ENCODE results near the gene PRPF6. TPM values are rescaled to one million over a fixed set of nuclear protein-coding genes. Genes with fewer than 3 reads are reported as not detected.
"Not testable (repeated sequence)": the region's sequence is repeated elsewhere in the genome, so short reads cannot be mapped to it uniquely, and the experiment has no call there.

Gene PRPF6
- total RNA-seq, 1 donor = 116 TPM

DNA sequence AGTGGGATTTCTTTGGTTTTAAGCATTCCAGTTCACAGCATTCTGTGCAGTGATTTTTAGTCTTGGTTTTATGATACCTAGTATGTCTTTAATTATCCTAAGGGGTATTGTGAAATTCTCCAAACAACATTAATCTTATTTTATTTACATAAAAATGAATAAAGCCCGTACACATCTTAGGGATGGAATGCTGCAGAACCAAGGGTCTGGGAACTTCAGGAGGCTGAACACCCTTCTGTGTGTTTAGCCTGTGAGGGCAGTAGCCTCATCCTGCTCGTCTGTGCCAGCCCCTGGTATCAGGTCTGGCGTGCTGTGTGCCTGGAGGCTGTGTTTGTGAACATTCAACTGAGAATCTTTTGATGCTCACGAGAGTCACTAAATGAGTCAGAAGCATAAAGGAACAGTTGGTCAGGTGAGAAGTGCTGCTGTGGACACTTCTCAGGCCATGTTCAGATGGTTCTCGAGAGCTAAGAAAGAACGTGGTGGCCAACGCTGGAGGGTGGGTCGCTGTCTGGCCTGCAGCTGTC, 29.8 kb downstream of the PRPF6 start:
- DNase-seq (ENCODE audit: low read depth in 2 of 3, low spot score in 2 of 3) = no peak

DNA sequence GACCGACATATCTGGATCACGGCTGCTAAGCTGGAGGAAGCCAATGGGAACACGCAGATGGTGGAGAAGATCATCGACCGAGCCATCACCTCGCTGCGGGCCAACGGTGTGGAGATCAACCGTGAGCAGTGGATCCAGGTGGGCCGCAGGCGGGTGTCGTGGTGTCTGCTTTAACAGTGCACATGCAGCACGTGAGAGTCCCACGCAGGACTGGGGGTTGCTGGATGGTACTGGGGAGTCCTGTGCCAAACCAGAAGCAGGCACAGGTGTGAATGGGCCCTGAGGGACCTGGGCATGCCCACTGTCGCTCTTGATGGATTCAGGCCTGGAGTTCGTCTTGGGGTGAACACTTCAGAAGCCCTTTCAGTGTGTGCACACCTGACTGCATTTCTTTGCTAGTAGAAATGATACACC, 30.4 kb downstream of the PRPF6 start:
- no peak for DNase-seq (ENCODE audit: low read depth in 2 of 3, low spot score in 2 of 3)

DNA sequence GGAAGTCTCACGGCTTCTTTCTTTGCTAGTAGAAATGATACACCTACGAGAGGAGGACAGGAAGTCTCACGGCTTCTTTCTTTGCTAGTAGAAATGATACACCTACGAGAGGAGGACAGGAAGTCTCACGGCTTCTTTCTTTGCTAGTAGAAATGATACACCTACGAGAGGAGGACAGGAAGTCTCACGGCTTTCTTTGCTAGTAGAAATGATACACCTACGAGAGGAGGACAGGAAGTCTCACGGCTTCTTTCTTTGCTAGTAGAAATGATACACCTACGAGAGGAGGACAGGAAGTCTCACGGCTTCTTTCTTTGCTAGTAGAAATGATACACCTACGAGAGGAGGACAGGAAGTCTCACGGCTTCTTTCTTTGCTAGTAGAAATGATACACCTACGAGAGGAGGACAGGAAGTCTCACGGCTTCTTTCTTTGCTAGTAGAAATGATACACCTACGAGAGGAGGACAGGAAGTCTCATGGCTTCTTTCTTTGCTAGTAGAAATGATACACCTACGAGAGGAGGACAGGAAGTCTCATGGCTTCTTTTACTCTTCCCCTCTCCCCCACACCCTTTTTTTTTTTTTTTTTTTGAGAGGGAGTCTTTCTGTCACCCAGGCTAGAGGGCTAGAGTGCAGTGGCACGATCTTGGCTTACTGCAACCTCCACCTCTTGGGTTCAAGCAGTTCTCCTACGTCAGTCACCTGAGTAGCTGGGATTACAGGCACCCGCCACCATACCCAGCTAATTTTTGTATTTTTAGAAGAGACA, 31.6 kb downstream of the PRPF6 start:
- not testable (repeated sequence) for DNase-seq (ENCODE audit: low read depth in 2 of 3, low spot score in 2 of 3)

DNA sequence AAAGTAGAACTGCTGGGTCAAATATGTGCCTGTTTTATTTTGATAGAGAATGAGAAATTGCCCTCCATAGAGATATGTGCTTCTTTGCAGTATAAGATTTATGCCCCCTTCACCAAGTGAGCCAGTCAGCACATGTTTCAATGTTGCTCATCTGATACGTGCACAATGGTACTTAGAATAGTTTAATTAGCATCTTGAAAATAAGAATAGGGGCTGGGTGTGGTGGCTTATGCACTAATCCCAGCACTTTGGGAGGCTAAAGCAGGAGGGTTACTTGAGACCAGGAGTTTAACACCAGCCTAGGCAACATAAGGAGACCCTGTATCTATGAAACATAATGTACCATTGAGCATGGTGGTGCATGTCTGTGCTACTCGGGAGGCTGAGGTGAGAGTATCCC, 34.7 kb downstream of the PRPF6 start:
- DNase-seq (ENCODE audit: low read depth in 2 of 3, low spot score in 2 of 3) = no peak

DNA sequence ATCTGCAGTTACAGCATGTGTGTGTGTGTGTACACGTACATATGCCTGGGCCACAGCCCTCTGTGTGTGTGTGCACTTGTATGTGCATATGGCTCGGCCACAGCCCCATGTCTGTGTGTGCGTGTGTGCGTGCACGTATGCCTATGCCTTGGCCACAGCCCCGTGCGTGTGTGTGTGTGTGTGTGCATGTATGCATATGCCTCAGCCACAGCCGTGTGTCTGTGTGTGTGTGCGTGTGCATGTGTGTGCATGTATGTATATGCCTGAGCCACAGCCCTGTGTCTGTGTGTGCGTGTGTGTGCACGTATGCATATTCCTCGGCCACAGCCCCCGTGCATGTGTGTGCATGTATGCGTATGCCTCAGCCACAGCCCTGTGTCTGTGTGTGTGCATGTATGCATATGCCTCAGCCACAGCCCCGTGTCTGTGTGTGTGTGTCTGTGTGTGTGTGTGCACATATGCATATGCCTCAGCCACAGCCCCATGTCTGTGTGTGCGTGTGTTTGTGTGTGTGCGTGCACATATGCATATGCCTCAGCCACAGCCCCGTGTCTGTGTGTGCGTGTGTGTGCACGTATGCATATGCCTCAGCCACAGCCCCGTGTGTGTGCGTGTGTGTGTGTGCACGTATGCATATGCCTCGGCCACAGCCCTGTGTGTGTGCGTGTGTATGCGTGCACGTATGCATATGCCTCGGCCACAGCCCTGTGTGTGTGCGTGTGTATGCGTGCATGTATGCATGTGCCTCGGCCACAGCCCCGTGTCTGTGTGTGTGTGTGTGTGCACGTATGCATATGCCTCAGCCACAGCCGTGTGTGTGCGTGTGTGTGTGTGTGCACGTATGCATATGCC, 40.4 kb downstream of the PRPF6 start:
- no peak for DNase-seq (ENCODE audit: low read depth in 2 of 3, low spot score in 2 of 3)

DNA sequence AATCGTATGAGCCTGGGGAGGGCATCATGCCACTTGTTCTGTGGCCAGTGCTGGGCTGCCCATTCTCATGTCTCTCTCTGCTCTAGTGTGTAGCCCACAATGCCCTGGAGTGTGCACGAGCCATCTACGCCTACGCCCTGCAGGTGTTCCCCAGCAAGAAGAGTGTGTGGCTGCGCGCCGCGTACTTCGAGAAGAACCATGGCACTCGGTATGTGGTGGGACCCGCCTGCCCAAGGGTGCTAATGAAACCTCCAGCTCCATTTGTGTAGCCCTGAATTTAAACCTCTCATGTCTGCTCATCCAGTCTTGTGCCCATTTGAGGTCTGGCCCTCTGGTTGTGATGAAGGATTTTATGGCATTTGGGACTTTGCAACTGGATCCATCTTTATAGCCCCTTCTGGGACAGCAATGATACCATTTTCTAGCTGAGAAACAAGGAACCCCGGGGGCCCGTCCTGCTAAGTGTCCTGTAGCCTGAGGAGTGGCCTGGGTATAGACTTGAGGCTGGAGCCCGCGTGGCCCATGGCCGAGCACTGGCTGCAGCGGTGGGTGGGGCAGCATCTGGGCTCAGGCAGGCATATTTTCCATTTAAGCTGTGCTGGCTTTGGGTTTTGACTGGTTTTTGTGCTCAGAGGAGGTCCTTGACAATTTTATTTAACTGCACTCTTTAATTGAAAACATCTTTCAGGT, 41.9 kb downstream of the PRPF6 start:
- DNase-seq (ENCODE audit: low read depth in 2 of 3, low spot score in 2 of 3) = no peak

DNA sequence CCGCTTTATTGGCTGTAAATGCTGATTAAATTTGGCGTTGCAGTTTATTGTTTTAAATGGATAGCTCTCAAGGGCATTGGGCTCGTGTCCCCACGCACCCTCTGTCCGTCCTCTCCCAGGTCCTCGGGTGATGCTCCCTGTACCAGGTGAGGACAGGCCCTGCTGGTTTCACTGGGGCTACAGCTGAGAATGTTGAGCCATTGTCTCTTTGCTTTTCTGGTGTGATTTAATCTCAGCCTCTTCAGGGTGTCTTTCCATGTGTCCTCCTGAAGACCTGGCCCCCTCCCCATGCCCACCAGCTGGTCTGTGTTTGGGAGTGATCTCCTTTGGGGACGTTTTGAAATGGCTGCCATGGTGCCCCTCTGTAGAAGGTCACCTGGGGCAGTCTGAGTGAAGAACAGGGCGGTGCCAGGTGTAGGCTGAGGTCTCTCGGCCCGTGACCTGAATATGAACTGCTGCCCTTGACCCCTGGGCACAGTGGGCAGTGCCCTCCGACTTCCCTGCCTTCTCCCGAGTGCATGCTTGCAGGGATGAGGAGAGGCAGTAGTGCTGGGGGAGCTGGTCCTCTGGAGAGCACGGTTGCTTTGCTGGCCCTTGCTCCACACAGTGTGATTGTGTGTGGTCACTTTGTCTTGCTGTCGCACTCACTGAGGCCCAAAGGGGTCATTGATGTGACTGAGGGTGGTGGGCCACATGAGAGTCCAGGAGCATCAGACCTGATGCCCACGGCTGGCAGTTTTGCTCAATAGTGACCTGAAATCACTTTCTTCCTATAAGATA, 42.6 kb downstream of the PRPF6 start:
- no peak for DNase-seq (ENCODE audit: low read depth in 2 of 3, low spot score in 2 of 3)

DNA sequence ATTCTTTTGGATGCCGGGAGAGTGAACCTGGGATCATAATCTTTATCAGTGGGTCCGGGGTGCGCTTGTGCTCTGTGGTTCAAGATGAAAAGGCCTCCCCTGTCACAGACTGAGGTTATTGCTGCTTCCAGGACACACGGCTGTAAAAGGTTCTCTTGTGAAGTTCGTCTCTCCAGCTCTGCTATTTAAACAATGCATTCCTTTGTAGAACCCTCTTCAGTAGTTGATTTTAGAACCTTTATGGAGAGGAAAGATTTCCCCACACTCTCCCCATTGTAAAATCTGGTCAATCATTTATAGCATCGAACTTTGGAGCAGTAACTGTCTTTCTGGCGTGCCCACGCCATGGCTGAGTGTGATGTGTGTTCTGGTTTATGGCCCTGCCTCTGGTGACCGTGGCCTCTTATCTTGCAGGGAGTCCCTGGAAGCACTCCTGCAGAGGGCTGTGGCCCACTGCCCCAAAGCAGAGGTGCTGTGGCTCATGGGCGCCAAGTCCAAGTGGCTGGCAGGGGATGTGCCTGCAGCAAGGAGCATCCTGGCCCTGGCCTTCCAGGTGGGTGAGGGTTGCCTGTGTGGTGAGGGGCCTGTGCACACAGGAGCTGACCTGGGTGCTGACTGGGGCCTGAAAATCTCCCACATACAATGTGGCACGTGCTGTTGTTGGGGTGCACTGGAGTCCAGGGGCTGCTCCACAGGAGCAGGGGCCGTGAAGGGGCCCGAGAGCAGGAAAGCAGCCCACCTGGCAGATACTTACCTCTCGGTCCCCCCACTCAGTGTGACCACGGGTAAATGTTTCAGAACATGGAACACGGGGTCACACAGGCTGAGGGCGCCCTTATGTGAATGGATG, 43.4 kb downstream of the PRPF6 start:
- no peak for DNase-seq (ENCODE audit: low read depth in 2 of 3, low spot score in 2 of 3)

DNA sequence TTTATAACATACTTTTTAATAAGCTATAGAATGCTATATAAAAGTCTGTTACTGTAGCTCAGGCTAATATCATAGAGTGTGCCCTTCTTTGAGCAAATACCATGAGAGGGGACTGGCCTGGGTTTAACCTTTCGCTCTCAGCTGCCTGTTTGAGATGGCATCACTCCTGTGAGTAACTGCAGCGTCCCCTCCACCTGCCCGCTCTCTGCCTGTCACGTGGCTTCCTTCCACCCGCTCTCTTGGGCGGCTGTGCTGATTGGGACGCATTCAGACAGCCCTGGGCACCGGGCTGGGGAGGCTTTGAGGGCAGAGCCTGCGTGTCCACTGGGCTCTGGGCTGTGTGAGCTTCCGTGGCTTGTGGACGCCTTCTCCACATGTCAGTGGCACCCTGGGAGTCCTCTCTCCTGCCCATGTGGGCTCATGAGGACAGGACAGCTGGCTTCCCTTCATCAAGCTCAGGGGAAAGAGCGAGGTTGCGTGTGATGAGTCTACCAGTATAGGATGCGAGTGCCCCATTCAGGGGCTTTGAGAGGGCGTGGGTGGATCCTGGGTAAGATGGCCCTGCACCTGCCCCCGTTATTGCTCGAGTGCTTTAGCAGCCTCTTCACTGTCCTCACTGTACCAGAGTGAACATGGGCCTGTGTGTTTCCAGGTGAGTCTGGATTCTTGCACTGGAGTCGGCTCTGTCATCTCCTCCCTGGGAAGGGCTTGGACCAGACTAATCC, 44.3 kb downstream of the PRPF6 start:
- DNase-seq (ENCODE audit: low read depth in 2 of 3, low spot score in 2 of 3) = no peak

DNA sequence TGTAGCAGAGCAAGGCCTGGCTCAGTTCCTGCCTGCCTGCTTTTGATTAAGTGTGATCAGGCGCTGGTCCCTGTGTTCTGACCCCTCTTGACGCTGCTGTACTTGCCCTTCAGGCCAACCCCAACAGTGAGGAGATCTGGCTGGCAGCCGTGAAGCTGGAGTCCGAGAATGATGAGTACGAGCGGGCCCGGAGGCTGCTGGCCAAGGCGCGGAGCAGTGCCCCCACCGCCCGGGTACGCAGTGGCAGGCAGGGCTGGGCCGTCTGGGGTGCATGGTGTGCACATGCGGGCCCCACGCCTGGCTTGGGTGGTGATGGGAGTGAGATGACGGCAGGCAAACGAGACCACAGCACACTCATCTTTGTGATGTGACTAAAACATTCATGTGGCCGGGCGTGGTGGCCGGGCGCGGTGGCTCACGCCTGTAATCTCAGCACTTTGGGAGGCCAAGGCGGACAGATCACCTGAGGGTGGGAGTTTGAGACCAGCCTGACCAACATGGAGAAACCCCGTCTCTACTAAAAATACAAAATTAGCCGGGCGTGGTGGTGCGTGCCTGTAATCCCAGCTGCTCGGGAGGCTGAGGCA, 45.0 kb downstream of the PRPF6 start:
- DNase-seq (ENCODE audit: low read depth in 2 of 3, low spot score in 2 of 3) = no peak

DNA sequence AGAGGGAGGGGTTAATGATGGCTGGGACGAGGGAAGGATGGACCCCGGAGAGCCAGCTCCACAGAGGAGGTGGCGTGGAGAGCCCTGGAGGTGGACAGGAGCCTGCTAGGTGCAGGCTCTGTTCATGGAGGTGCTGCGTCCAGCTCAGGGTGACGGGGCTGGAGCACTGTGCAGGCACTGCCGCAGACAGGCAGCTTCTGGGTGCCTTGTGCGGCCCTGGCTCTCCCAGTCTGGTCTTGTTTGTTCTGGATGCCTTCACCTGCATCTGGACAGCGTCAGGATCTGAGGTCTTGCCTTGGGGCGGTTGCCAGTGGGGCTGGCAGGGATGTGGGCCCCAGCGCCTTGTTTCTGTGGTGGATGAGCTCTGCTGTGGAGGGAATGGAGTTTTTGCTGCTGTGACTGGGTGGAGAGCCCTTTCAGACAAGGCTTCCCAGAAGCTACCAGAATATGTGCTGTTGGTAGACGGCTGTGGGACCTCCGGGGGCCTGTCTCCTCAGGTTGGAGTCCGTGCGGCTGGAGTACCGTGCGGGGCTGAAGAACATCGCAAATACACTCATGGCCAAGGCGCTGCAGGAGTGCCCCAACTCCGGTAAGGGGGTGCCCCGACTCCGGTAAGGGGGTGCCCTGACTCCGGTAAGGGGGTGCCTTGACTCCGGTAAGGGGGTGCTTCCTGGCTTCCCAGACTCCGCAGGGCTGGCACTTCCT, 47.2 kb downstream of the PRPF6 start:
- no peak for DNase-seq (ENCODE audit: low read depth in 2 of 3, low spot score in 2 of 3)

DNA sequence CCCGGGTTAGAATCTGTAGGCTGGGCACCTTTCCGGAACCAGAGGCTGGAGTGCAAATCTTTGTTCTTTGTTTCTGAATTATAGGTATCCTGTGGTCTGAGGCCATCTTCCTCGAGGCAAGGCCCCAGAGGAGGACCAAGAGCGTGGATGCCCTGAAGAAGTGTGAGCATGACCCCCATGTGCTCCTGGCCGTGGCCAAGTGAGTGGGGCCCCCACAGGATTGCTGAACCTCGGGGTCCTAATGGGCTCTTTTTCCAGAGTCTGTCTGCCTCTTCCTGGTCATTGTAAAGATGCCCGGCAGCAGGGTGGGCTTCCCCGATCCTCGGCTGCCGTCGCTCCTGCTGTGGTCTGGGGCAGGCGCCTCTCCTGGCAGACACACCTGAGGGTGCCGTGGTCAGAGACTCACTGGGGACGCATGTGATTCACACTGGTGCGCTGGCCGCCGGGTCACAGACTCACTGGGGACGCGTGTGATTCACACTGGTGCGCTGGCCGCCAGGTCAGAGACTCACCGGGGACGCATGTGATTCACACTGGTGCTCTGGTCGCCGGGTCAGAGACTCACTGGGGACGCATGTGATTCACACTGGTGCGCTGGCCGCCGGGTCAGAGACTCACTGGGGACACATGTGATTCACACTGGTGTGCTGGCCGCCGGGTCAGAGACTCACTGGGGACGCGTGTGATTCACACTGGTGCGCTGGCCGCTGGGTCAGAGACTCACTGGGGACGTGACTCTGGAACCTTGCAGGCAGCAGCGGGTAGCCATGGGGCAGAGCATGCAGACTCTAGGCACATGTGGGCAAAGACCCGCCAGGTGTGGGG, 48.6 kb downstream of the PRPF6 start:
- no peak for DNase-seq (ENCODE audit: low read depth in 2 of 3, low spot score in 2 of 3)

DNA sequence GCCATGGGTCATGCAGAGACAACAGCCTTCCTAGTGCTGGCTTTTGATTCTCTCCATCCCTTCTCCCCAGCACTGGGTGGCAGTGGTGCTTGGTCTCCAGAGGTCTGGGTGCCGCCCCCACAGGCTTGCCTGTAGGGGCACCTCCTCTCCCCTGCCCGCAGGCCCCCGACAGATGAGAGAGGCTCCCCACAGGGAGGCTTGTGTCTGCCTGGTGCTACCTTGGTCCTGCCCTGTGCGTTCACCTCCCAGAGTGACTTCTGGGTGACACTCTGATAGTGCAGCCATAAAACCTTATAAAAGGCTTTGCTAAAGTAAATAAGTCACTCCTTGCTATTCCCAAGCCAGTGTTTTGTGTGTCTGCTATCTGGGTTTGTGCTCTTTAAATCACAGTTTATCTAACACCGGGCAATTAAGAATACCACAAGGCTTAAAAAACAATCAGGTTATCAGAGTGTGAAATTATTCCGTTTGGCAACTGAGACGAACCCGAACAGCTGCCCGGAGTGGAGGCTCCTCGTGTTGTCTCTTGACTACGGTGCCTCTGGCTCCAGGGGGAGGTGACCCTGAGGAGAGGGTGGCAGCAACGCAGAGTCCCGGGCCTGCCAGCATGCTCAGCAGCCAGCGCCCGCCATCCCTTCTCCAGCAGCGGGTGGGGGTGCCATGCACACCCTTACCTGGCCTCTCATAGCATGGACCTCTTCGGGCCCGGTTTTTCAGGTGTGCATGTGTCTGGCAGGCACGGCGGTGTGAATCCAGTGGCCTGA, 49.6 kb downstream of the PRPF6 start:
- DNase-seq (ENCODE audit: low read depth in 2 of 3, low spot score in 2 of 3) = no peak

DNA sequence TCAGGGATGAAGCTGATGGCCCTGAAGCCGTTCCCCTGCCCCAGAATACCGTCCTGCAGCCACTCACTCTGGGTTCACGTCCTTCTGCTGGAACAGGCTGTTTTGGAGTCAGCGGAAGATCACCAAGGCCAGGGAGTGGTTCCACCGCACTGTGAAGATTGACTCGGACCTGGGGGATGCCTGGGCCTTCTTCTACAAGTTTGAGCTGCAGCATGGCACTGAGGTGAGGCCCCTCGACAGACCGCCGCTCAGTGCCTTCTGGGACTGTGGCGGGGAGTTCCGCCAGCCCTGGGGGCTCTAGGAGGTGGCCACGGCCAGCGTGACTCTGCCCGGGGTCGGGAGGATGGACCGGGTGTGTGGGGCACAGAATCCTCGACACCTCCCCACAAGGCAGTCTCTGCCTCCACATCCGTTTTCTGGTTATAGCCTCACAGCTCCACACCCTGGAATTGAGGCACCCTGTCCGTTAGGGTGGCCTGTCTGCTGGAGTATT, 50.9 kb downstream of the PRPF6 start:
- no peak for DNase-seq (ENCODE audit: low read depth in 2 of 3, low spot score in 2 of 3)

DNA sequence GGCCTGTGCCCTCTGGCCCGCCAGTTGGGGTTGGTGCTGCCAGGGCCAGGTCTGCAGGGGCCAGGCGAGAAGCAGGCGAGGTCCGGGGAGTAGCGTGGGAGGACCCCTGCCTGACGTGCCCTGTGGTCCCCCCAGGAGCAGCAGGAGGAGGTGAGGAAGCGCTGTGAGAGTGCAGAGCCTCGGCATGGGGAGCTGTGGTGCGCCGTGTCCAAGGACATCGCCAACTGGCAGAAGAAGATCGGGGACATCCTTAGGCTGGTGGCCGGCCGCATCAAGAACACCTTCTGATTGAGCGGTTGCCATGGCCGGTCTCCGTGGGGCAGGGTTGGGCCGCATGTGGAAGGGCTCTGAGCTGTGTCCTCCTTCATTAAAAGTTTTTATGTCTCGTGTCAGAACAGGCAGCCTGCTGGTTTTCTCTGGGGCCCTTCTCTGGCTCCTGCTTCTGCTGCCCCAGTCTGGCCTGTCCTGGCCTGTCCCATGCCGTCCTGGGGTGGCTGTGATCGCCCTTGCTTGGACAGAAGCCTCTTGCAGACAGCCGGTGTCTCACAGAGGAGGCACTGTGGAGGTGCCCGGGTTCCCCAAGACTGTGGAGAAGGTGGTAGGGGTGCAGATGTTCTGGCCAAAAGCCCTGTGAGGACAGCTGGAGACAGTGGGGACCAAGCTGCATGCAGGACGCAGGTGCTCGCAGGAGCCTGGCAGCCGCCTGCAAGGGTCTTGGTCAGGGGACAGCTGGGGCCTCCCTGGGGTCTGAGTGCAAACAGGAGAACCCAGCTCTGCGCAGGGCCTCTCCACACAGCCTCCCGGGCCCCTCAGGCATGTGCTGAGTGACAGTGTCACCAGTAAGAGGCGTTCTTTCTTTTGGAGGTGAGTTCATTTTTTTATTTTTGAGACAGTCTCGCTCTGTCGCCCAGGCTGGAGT, 52.0 kb downstream of the PRPF6 start:
- DNase-seq (ENCODE audit: low read depth in 2 of 3, low spot score in 2 of 3) = no peak
